Immature natural killer cell (primary cell): Measurements from ENCODE around the gene PTPN7. TPM values are rescaled to one million over a fixed set of nuclear protein-coding genes. Genes with fewer than 3 reads are reported as not detected.
"Not testable (repeated sequence)": the region's sequence is repeated elsewhere in the genome, so short reads cannot be mapped to it uniquely, and the experiment has no call there.

Source experiments
- DNase-seq, 3 donors: peaks; one replicate each; pipeline ENCODE4 v3.0.0; 2022; ENCODE audit warnings: mixed read lengths in 1 of 3
- H3K27ac Mint-ChIP-seq, 6 donors: one replicate each; pipeline ENCODE4 v1.8.0; 2020; ENCODE audit warnings: mixed read lengths in 6 of 6, mild to moderate bottlenecking in 5 of 6, inconsistent platforms in 4 of 6, moderate library complexity in 3 of 6
- H3K27me3 Mint-ChIP-seq, 3 donors: one replicate each; pipeline ENCODE4 v1.8.0; 2020 to 2021; ENCODE audit warnings: low read depth in 3 of 3, mild to moderate bottlenecking in 3 of 3, mixed read lengths in 3 of 3, moderate library complexity in 3 of 3, inconsistent platforms in 1 of 3
- H3K36me3 Mint-ChIP-seq, 3 donors: one replicate each; pipeline ENCODE4 v1.8.0; 2020; ENCODE audit warnings: mixed read lengths in 3 of 3, inconsistent platforms in 2 of 3, mild to moderate bottlenecking in 2 of 3
- H3K4me1 Mint-ChIP-seq, 2 donors: one replicate each; pipeline ENCODE4 v1.8.0; 2020; ENCODE audit warnings: inconsistent platforms in 2 of 2, mild to moderate bottlenecking in 2 of 2, mixed read lengths in 2 of 2, moderate library complexity in 1 of 2
- H3K4me3 Mint-ChIP-seq, 5 donors: one replicate each; pipeline ENCODE4 v1.8.0; 2020; ENCODE audit warnings: mild to moderate bottlenecking in 5 of 5, mixed read lengths in 5 of 5, inconsistent platforms in 3 of 5, moderate library complexity in 3 of 5
- H3K9me3 Mint-ChIP-seq, 6 donors: one replicate each; pipeline ENCODE4 v1.8.0; 2020; ENCODE audit warnings: mild to moderate bottlenecking in 6 of 6, mixed read lengths in 6 of 6, inconsistent platforms in 4 of 6, moderate library complexity in 3 of 6
- polyA plus RNA-seq, 3 donors: library from polyadenylated mRNA; unstranded; fragments of 300-500 nt; fragmentation: Illumina TruSeq; gene quantifications; one replicate each; pipeline ENCODE4 v1.2.3, GENCODE V29; 2021

PTPN7 gene
- polyA plus RNA-seq, 3 donors from 2014 or later = 55.4 to 126 (median 58.4) TPM

- H3K4me1 Mint-ChIP-seq = peaks cover 5 to 54% of the 10 kb centered on the region in 2 donors
- peaks cover 0 to 5% (median 3%) of the 10 kb centered on the region in 3 donors for H3K36me3 Mint-ChIP-seq
- H3K27ac Mint-ChIP-seq = peak overlapping the region in 4 of 6 donors; percentile 96 to 97 (median 97)
- peaks cover 9 to 23% (median 19%) of the 10 kb centered on the region in 3 donors for H3K27me3 Mint-ChIP-seq
- H3K9me3 Mint-ChIP-seq = peaks cover 0 to 1% (median 0%) of the 10 kb centered on the region in 6 donors
- DNase-seq = no peak
- H3K4me3 Mint-ChIP-seq = peak overlapping the region; percentile 63 to 77 (median 75)
Observed at GRCh38 chr1:202198366-202198724, 37.9 kb upstream of the PTPN7 start.

DNA sequence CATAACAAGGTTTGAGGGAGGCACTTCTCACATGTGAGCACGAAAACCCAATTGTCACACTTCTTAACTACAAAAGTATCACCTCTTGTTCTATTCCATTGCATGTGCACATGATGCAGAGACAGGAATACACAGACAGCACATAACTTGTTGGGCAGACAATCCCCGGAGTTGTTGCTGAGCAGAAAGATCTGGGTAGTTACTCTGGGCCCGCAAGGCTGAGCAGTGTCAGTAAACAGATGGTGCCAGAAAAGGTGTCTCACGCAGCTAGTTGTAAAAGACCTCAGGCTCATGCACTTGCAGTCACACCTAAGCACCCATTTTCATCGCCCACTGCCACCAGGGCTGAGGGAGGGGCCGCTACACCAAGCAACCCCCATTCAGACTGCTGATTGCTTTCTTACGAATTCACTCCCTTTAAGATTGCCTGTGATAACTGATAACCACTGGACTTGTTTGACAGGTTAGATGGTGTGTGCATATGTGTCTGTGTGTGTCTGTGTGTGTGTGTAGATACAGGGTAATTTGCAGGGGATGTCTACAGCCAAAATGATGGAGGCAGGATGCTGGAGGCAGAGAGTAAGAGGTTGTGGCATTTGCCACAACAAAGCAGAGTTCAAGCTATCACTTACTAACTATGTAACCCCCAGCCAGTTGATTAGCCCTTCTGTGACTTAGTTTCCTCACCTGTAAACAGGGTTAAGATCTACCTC, 37.4 kb upstream of the PTPN7 start:
- Mint-ChIP-seq H3K27ac (peak overlapping the region in 4 of 6 donors; percentile 96 to 97 (median 97)), H3K27me3 (peaks cover 8 to 23% (median 19%) of the 10 kb centered on the region in 3 donors), H3K4me1 (peaks cover 6 to 57% of the 10 kb centered on the region in 2 donors), H3K4me3 (peak overlapping the region; percentile 71 to 77 (median 75)), H3K36me3 (peaks cover 0 to 5% (median 3%) of the 10 kb centered on the region in 3 donors), H3K9me3 (peaks cover 0 to 1% (median 0%) of the 10 kb centered on the region in 6 donors)
- peak; percentile 82 to 91 (median 85) for DNase-seq

DNA sequence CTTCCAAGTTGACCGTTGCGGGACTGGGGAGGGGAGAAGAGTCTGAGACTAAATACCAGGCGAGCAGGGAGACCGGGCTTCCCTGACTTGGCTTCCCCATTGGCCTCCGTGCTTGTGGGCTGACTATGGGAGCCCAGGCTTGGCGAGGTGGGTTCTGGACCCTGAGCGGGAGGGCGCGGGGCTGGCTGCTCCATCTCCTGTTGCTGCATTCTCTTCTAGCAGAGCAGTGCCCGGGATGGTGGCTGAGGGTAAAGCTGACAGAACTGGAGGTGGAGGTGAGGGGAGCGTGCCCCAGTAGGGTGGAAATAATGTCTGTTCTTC, 33.9 kb upstream of the PTPN7 start:
- H3K9me3 Mint-ChIP-seq = peaks cover 0 to 1% (median 0%) of the 10 kb centered on the region in 6 donors
- H3K27me3 Mint-ChIP-seq = peaks cover 8 to 19% (median 18%) of the 10 kb centered on the region in 3 donors
- H3K27ac Mint-ChIP-seq = peak overlapping the region in 4 of 6 donors; percentile 35 to 96 (median 68)

DNA sequence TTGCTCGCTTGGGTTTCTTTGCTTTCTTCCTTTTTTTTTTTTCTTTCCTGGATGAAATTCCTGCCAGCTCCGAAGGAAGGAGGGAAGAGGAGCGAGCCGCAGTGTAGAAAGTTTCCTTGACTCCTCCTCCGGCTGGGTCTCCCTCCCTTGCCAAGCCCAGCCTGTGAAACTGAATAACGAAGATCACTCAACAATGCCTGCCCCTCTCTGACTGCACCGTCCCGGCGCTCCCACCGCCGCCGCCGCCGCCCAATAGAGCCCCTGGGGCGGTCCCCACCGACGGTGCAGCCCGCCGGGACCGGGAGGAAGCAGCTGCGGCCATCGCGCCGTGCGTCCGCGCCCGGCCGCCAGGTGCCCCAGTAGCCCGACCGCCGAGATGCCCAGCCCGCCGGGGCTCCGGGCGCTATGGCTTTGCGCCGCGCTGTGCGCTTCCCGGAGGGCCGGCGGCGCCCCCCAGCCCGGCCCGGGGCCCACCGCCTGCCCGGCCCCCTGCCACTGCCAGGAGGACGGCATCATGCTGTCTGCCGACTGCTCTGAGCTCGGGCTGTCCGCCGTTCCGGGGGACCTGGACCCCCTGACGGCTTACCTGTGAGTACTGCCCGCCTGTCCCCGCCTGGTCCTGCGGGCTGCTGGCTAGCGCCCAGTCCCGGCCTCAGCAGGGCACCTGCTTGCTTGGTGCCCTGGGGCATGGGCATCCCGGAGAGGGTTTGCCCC, 33.4 kb upstream of the PTPN7 start, which contains the start of gene LGR6:
Gene LGR6 (plus strand): TSS at position 186 of the 714 bp plus-strand sequence. CDS start 191 bp downstream, at position 377.
- Mint-ChIP-seq H3K27ac (peak within 1 kb of the TSS in 5 of 6 donors; percentile 35 to 97 (median 77)), H3K4me3 (peak within 1 kb of the TSS; percentile 71 to 97 (median 84)), H3K27me3 (peaks cover 8 to 19% (median 18%) of the 10 kb centered on the region in 3 donors), H3K36me3 (peaks cover 0 to 5% (median 3%) of the 10 kb centered on the region in 3 donors), H3K4me1 (peaks cover 6 to 52% of the 10 kb centered on the region in 2 donors), H3K9me3 (peaks cover 0 to 1% (median 0%) of the 10 kb centered on the region in 6 donors)
- peak in 2 of 3 donors; percentile 36 to 43 for DNase-seq

More for the DNA sequence above, 33.9 kb upstream of the PTPN7 start:
- Mint-ChIP-seq H3K36me3 (peaks cover 0 to 5% (median 3%) of the 10 kb centered on the region in 3 donors), H3K4me3 (peak overlapping the region; percentile 60 to 82 (median 76)), H3K4me1 (peaks cover 6 to 57% of the 10 kb centered on the region in 2 donors)
- no peak for DNase-seq

DNA sequence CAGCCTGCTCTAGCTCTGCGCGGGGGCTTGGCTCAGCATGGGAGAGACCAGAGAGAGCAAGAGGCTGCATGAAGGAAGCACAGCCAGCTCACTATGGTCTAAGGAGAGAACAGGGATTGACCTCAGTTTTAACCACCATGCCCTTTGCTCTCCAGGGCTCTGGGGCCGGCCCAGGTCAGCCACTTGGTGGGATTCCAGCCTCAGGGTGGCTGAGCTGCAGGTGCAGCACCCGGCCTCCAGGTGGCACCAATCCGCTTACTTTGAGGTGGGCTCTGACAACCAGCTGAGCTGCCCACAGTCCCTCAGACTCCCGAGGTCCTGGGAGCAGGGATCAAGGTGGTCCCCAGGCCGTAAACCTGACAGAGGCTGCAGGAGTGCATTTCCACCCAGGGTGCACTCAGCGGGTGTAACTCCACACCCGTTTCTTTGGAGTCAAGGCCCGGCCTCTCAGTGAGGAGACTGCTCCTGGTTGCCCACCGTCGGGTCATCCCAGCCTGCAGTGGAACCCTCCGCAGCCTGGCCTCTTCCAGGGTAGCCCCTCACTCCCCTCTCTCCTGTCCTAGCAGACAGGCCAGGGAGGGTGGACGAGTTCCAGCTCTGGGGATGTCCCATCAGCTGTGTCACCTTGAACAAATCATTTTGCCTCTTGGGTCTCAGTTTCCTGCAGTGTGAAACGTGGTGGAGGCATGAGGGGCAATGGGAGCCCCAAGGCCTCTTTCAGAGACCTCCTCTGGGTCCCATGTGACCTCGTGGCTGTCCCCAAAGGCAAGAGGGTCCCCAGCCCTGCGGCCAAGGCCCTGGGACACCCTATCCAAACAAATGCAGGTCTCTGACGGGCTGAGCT, 32.6 kb upstream of the PTPN7 start:
- Mint-ChIP-seq H3K27ac (peak overlapping the region in 2 of 6 donors; percentile 89 to 91), H3K9me3 (peaks cover 0 to 1% (median 0%) of the 10 kb centered on the region in 6 donors), H3K4me1 (peaks cover 6 to 44% of the 10 kb centered on the region in 2 donors), H3K27me3 (peaks cover 7 to 16% (median 15%) of the 10 kb centered on the region in 3 donors), H3K4me3 (peak overlapping the region; percentile 71 to 97 (median 84)), H3K36me3 (peaks cover 0 to 5% (median 3%) of the 10 kb centered on the region in 3 donors)
- DNase-seq = peak; percentile 59 to 70 (median 63)

DNA sequence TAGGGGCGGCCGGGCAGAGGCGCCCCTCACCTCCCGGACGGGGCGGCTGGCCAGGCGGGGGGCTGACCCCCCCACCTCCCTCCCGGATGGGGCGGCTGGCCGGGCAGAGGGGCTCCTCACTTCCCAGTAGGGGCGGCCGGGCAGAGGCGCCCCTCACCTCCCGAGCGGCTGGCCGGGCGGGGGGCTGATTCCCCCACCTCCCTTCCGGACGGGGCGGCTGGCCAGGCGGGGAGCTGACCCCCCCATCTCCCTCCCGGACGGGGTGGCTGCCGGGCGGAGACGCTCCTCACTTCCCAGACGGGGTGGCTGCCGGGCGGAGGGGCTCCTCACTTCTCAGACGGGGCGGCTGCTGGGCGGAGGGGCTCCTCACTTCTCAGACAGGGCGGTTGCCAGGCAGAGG, 31.0 kb upstream of the PTPN7 start:
- peaks cover 6 to 30% of the 10 kb centered on the region in 2 donors for H3K4me1 Mint-ChIP-seq
- H3K36me3 Mint-ChIP-seq, H3K27ac Mint-ChIP-seq, H3K27me3 Mint-ChIP-seq, H3K9me3 Mint-ChIP-seq, DNase-seq, H3K4me3 Mint-ChIP-seq: not testable (repeated sequence)

DNA sequence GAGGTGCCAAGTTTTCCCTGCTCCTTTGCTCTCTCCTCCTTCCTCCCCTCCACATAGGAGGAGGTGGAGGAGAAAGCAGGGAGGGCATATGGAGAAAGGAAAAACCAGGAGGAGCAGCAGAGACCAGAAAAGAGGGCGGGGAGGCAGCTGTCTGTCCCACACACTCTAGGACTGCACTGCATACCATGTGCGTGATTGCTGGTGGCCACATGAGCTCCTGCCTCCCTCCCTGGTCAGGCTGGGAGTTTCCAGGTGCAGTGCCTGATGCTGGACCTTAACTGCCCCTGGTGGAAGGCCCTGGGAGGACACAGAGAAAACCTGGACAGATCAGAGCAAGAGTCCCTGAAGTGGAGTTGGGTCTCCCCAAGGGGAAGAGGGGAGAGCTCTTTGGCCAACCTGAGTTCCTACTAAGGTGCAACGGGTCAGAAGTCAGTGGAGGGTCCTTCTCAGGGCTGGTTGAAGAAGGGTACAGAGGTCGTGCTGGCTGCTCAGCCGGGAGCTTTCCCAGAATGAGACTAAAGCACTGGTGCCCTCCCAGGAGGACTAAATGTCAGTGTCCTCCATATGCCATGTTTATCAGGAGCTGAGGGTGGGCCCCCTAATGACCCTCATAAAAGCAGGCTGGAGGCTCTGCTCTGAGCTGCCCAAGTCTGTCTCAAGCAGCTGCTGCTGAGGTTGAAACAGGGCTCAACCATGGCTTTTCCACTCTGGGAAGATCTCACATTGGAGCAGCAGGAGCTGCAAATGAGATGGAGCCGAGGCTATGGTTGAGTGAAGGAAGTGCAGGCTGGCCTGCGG, 29.7 kb upstream of the PTPN7 start:
- peak overlapping the region in 1 of 6 donors; percentile 11 for H3K27ac Mint-ChIP-seq
- H3K27me3 Mint-ChIP-seq = peaks cover 4 to 7% (median 6%) of the 10 kb centered on the region in 3 donors
- H3K4me1 Mint-ChIP-seq = peaks cover 6 to 17% of the 10 kb centered on the region in 2 donors
- peaks cover 0 to under 1% (median 0%) of the 10 kb centered on the region in 3 donors for H3K36me3 Mint-ChIP-seq
- no peaks in the 10 kb centered on the region for H3K9me3 Mint-ChIP-seq
- no peak overlapping the region for H3K4me3 Mint-ChIP-seq
- no peak for DNase-seq

DNA sequence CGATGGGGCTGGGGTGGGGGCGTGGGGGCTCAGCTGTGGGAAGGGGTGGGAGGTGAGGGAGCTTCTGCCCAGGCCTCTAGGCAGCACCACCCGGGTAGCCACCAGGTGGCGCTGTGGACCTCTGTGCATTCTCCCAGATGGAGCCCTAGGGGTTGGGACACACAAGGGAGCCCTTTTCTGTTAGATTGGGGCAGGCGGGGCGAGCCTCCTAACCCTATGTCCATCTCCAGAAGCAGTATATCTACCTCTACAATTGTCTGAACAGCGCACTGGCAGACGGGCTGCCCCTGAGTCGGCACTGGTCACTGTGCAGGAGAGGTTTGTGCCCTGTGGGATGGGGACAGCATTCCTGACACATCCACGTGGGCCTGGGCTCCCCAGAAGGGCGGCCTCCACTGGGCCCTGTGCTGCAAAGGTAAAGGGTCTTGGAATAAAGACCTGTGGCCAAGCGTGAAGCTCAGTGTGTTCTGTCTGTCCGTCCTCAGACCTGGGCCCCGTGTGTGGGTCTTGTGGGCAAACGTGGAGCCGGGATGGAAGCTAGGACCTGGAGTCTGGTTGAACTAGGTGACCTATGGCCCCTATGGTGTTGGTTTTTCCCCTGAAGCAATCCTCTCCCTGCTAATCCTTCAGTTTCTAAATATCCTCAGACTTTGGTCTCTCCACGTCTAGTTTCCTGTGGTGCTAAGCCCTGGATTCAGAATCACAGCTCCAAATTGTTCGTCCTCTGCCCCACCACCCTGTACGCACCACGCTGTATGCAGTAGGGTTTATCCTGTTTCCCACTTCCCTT, 28.8 kb upstream of the PTPN7 start:
- peak overlapping the region in 1 of 6 donors; percentile 55 for H3K27ac Mint-ChIP-seq
- no peaks in the 10 kb centered on the region for H3K9me3 Mint-ChIP-seq
- H3K36me3 Mint-ChIP-seq = no peaks in the 10 kb centered on the region
- peaks cover 4 to 7% (median 6%) of the 10 kb centered on the region in 3 donors for H3K27me3 Mint-ChIP-seq
- H3K4me1 Mint-ChIP-seq = peaks cover 6 to 9% of the 10 kb centered on the region in 2 donors
- no peak overlapping the region for H3K4me3 Mint-ChIP-seq
- DNase-seq = peak; percentile 71 to 77 (median 73)

DNA sequence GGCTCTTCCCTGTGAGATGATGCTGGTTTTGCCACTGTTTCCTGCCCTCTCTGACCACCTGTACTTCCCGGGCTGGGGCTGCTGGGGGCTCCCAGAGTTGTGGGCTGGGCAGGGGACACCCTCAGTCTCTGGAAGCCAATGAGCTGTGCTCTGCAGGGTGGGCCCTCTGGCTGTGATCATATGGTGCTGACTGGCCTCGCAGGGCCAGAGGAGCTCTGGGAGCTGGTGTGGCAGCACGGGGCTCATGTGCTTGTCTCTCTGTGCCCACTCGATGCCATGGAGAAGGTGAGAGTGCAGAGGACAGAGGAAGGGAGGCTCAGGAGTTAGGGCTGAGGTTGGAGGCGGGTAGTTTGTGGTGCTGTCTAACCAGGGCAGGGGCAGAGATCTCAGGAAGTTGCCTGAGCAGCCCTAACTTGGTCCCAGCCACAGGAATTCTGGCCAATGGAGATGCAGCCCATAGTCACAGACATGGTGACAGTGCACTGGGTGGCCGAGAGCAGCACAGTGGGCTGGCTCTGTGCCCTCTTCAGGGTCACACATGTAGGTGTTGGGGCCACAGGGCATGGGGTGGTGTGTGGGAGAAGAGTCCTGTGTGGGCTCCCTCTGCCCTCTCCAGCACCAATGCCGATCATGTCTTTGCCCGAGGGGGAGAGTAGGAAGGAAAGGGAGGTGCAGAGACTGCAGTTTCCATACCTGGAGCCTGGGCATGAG, 27.4 kb upstream of the PTPN7 start:
- no peaks in the 10 kb centered on the region for H3K9me3 Mint-ChIP-seq
- peaks cover 0 to 7% of the 10 kb centered on the region in 2 donors for H3K4me1 Mint-ChIP-seq
- H3K27me3 Mint-ChIP-seq = peaks cover 2 to 5% (median 4%) of the 10 kb centered on the region in 3 donors
- H3K27ac Mint-ChIP-seq = no peak overlapping the region
- DNase-seq = no peak
- H3K36me3 Mint-ChIP-seq = no peaks in the 10 kb centered on the region
- H3K4me3 Mint-ChIP-seq = no peak overlapping the region

DNA sequence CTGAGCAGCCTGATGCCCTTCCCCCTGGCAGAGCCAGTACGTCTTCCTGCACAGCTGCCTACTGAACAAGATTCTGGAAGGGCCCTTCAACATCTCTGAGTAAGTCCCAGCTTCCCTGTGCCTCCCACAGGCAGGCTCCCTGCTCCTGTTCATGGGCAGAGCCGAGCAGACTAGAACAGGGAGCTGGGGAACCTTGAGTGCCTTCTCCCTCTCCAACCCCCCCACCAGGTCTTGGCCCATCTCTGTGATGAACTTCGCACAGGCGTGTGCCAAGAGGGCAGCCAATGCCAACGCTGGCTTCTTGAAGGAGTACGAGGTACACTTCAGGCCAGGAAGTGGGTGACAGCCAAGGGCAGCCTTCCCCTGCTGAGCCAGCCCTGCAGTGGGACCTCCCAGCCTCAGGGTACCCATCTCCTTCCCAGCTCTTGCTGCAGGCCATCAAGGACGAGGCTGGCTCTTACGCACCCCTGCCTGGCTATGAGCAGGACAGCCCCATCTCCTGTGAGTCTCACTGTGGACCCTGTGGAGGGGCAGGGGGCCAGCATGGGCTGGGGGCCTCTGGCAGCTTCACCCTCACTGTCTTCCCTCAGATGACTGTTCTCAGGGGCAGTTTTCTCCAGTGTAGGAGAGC, 26.8 kb upstream of the PTPN7 start:
- Mint-ChIP-seq H3K4me1 (peaks cover 0 to 6% of the 10 kb centered on the region in 2 donors), H3K27ac (no peak overlapping the region), H3K36me3 (no peaks in the 10 kb centered on the region), H3K9me3 (no peaks in the 10 kb centered on the region), H3K27me3 (peaks cover 2 to 4% (median 3%) of the 10 kb centered on the region in 3 donors), H3K4me3 (no peak overlapping the region)
- no peak for DNase-seq

DNA sequence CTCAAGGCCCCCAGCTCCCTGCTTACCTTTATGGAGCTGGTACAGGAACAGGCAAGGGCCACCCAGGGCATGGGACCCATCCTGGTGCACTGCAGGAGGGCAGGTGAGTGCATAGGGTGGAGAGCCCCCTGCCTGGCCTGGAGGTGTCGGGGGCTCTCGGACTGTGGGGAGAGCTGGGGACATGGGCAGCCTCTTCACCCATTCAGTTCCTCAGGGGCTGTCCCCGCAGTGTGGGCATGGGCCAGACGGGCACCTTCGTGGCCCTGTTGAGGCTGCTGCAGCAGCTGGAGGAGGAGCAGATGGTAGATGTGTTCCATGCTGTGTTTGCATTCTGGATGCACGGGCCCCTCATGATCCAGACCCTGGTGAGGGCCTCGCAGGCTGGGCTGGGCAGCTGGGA, 25.9 kb upstream of the PTPN7 start:
- H3K36me3 Mint-ChIP-seq = no peaks in the 10 kb centered on the region
- H3K4me1 Mint-ChIP-seq = peaks cover 0 to 6% of the 10 kb centered on the region in 2 donors
- no peak overlapping the region for H3K27ac Mint-ChIP-seq
- H3K27me3 Mint-ChIP-seq = peaks cover 3 to 6% (median 5%) of the 10 kb centered on the region in 3 donors
- H3K9me3 Mint-ChIP-seq = no peaks in the 10 kb centered on the region
- no peak for DNase-seq
- no peak overlapping the region for H3K4me3 Mint-ChIP-seq
